Retinal pigment epithelial cell (primary cell): ENCODE data around the gene CNNM3.

Source experiments
- DNase-seq: peaks from one replicate; pipeline ENCODE4 v3.0.0-alpha.2; 2010; ENCODE audit warnings: low read depth
- H3K4me3 ChIP-seq: 2 replicates; pipeline ENCODE4 v1.5.1; 2011; ENCODE audit warnings: mild to moderate bottlenecking, low read length, control low read depth, moderate library complexity
- TF ChIP-seq, protein P1 (sequence below): conservative IDR thresholded peaks from 2 replicates; pipeline ENCODE4 v1.5.1; 2011; ENCODE audit warnings: low read depth, low read length, control low read depth, inconsistent platforms

CNNM3 gene

GRCh38 chr2:96826546-96827278 is 10.6 kb downstream of the CNNM3 start:
- TF ChIP-seq, protein P1, sequence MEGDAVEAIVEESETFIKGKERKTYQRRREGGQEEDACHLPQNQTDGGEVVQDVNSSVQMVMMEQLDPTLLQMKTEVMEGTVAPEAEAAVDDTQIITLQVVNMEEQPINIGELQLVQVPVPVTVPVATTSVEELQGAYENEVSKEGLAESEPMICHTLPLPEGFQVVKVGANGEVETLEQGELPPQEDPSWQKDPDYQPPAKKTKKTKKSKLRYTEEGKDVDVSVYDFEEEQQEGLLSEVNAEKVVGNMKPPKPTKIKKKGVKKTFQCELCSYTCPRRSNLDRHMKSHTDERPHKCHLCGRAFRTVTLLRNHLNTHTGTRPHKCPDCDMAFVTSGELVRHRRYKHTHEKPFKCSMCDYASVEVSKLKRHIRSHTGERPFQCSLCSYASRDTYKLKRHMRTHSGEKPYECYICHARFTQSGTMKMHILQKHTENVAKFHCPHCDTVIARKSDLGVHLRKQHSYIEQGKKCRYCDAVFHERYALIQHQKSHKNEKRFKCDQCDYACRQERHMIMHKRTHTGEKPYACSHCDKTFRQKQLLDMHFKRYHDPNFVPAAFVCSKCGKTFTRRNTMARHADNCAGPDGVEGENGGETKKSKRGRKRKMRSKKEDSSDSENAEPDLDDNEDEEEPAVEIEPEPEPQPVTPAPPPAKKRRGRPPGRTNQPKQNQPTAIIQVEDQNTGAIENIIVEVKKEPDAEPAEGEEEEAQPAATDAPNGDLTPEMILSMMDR = no peak
- H3K4me3 ChIP-seq = no peak overlapping the region
- DNase-seq = no peak

DNA sequence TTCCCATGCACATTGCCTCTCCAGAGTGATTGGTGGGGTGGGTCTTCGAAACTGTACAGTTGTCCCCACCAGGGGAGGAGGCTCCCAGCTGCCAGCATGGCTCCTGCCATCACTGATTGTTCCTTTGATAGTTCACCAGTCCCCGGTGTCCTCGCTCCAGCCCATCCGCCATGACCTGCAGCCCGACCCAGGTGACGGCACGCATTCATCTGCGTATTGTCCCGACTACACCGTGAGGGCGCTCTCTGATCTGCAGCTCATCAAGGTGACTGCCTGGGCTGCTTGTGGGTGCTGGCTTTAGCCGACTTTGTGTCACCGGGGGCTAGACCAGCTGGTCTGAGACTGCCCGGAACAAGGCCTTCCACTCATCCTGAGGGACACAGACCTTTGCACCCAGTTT is 12.4 kb downstream of the CNNM3 start:
- no peak overlapping the region for H3K4me3 ChIP-seq
- DNase-seq = no peak
- TF ChIP-seq, protein P1 = no peak

GRCh38 chr2:96828874-96829273 is 12.8 kb downstream of the CNNM3 start:
- TF ChIP-seq, protein P1 = no peak
- no peak overlapping the region for H3K4me3 ChIP-seq
- DNase-seq = no peak

GRCh38 chr2:96830044-96830562 is 14.0 kb downstream of the CNNM3 start:
- TF ChIP-seq, protein P1 = no peak

DNA sequence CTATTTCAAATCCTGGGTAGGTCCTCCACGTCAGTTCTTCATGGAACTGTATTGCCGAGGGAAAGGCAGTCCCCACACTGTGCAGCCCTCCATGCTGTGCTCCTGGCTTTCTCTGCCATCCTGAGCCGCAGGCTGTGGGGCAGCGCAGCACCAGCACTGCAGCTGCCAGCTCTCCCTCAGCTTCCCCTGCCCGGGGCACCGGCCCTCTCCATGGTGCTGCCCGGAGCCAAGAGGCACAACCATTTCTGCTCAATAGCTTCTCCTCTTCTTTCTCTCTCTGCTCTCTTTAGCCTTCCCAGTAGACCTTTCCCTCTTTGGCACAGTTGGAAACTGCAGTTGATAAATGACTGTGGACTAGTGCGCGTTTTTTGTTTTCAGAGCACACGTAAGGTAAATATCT is 15.6 kb downstream of the CNNM3 start:
- no peak for DNase-seq
- TF ChIP-seq, protein P1 = no peak
- H3K4me3 ChIP-seq = no peak overlapping the region

More at GRCh38 chr2:96830044-96830562, 14.0 kb downstream of the CNNM3 start:
- H3K4me3 ChIP-seq = no peak overlapping the region
- DNase-seq = no peak

- no peak overlapping the region for H3K4me3 ChIP-seq
- TF ChIP-seq, protein P1 = no peak
- DNase-seq = no peak
Measured at GRCh38 chr2:96832408-96832753, 16.3 kb downstream of the CNNM3 start.
